ENCODE data around the gene LRRC23. TPM values are rescaled to one million over a fixed set of nuclear protein-coding genes. Genes with fewer than 3 reads are reported as not detected.

LRRC23 gene
- polyA plus RNA-seq, 1 of the 3 experiments (the other 2 are of a cell fraction) = 11.9 TPM

GRCh38 chr12:6944381-6945186, 40.0 kb downstream of the LRRC23 start:
- no peaks in the 10 kb centered on the region for H3K9me3 ChIP-seq
- peaks cover 6 to 13% of the 10 kb centered on the region in 2 experiments; a peak in 3 of 4 replicates for H3K4me1 ChIP-seq (ENCODE audit: control insufficient read depth in 1 of 2, insufficient read depth in 2 of 2, low read depth in 1 of 2, low read length in 1 of 2)
- DNase-seq = peak; percentile 93
- H2AFZ ChIP-seq (ENCODE audit: low read depth) = no peak overlapping the region
- peaks cover 47% of the 10 kb centered on the region for H3F3A ChIP-seq (replicated peaks; ENCODE audit: insufficient read depth)
- H3K79me2 ChIP-seq (ENCODE audit: insufficient read depth) = peaks cover 10% of the 10 kb centered on the region; the same call in 1 of the 2 replicates
- TF ChIP-seq NFIC (IDR thresholded peaks at IDR 0.05; ENCODE audit: borderline replicate concordance) = peak; percentile 51
- 0 out of 2 replicates have a peak, but pooled peaks have one; percentile 13 for TF ChIP-seq SIN3A (IDR thresholded peaks at IDR 0.05; ENCODE audit: borderline replicate concordance, low read depth, low read length)
- TF ChIP-seq USF2 (IDR thresholded peaks at IDR 0.05; ENCODE audit: borderline replicate concordance, low read depth, low read length) = no peak
- 0 out of 2 replicates have a peak, but pooled peaks have one; percentile 33 for TF ChIP-seq YY1 (IDR thresholded peaks at IDR 0.05; ENCODE audit: low read depth)
- TF ChIP-seq MXI1 (IDR thresholded peaks at IDR 0.05; ENCODE audit: low read depth, low read length) = peak; percentile 54
- TF ChIP-seq GABPA (IDR thresholded peaks at IDR 0.05; ENCODE audit: low read depth) = peak; percentile 40; the same call in 1 of the 2 replicates
- TF ChIP-seq FOSL2 (IDR thresholded peaks at IDR 0.05; ENCODE audit: borderline replicate concordance, low read depth) = no peak
- 0 out of 2 replicates have a peak, but pooled peaks have one; percentile 4 for TF ChIP-seq NRF1 (IDR thresholded peaks at IDR 0.05; ENCODE audit: low read depth, low read length)
- TF ChIP-seq SMC3 (IDR thresholded peaks at IDR 0.05; ENCODE audit: low read depth, low read length) = peak; percentile 84
- peak; percentile 82 for TF ChIP-seq RAD21 (IDR thresholded peaks at IDR 0.05; ENCODE audit: low read length)
- TF ChIP-seq TAF1 (IDR thresholded peaks at IDR 0.05; ENCODE audit: borderline replicate concordance, low read depth, low read length) = peak; percentile 30; the same call in 1 of the 2 replicates
- peak; percentile 31; the same call in 1 of the 2 replicates for TF ChIP-seq RCOR1 (IDR thresholded peaks at IDR 0.05; ENCODE audit: low read length)
- no peak; the same call in 1 of the 2 replicates for TF ChIP-seq PBX3 (IDR thresholded peaks at IDR 0.05)
- 0 out of 2 replicates have a peak, but pooled peaks have one; percentile 8 for TF ChIP-seq RFX5 (IDR thresholded peaks at IDR 0.05; ENCODE audit: low read length)
- TF ChIP-seq USF1 (IDR thresholded peaks at IDR 0.05; ENCODE audit: borderline replicate concordance, low read depth) = no peak
- peak; percentile 36 for TF ChIP-seq CHD2 (IDR thresholded peaks at IDR 0.05; ENCODE audit: low read length, partially characterized antibody)
- TF ChIP-seq, protein P1, sequence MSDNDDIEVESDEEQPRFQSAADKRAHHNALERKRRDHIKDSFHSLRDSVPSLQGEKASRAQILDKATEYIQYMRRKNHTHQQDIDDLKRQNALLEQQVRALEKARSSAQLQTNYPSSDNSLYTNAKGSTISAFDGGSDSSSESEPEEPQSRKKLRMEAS (IDR thresholded peaks at IDR 0.05; ENCODE audit: low read depth) = peak; percentile 86
- peak; percentile 76 for TF ChIP-seq CTCF (IDR thresholded peaks at IDR 0.05)
- no peaks in the 10 kb centered on the region for H3K27me3 ChIP-seq (ENCODE audit: insufficient read depth)
- no peaks in the 10 kb centered on the region for H4K20me1 ChIP-seq (ENCODE audit: insufficient read depth)
- ChIA-PET POLR2A (interaction anchor here (0.6 to 4.6 kb wide), 27 partner anchors 9 to 860 kb away, joined by 3 to 82 read pairs (median 5); partner anchors contain the start of genes ATN1, C1R, C1RL and CDCA3), CTCF (interaction anchor here (0.7 to 6.5 kb wide), 44 partner anchors 10 to 696 kb away, joined by 3 to 114 read pairs (median 5); partner anchors contain the start of genes ATN1, C1R, C1RL and COPS7A)
- under 1% methylated on average over 43 of the region's 48 CpGs for WGBS (ENCODE audit: low lambda C conversion rate)
- peaks cover 17 to 18% of the 10 kb centered on the region in 2 experiments for H3K36me3 ChIP-seq (replicated peaks in 1 of 2; ENCODE audit: control insufficient read depth in 1 of 2, insufficient read depth in 2 of 2, low read length in 1 of 2)
- peak overlapping the region; percentile 87 for H3K4me2 ChIP-seq
- H3K4me3 ChIP-seq (ENCODE audit: low read depth in 2 of 2, low read length in 1 of 2) = peak overlapping the region; percentile 67 to 72
- H3K9ac ChIP-seq = peak overlapping the region; percentile 72
- peak overlapping the region; percentile 89 to 98 for H3K27ac ChIP-seq (ENCODE audit: low read depth in 2 of 2, low read length in 1 of 2)
- H3K9me2 ChIP-seq = no peaks in the 10 kb centered on the region
